Activated CD8-positive, alpha-beta T cell treated with anti-CD3 and anti-CD28 coated beads, Interleukin-2, amount 10 ng/mL, durations not matched to agents 7 days and 5 days (primary cell): ENCODE data around the gene DHRS3. TPM values are rescaled to one million over a fixed set of nuclear protein-coding genes. Genes with fewer than 3 reads are reported as not detected.

Source experiments
- ATAC-seq: fragments of 150-1000 bp; cut with Tn5 transposase; one replicate; pipeline ENCODE4 v1.10.0; 2021; ENCODE audit warnings: moderate library complexity
- CTCF ChIA-PET: fragments of 350-600 bp; sonication (Branson Sonifier 250); formaldehyde crosslinking; loops from one replicate; lab custom pipeline; 2021; ENCODE audit warnings: antibody characterized with exemption; lab: Charles Lee
- POLR2A ChIA-PET: fragments of 350-600 bp; sonication (Branson Sonifier 250); formaldehyde crosslinking; loops from one replicate; lab custom pipeline; 2021; ENCODE audit warnings: antibody characterized with exemption; lab: Charles Lee
- DNase-seq: peaks from one replicate; pipeline ENCODE4 v3.0.0-alpha.2; 2020
- H3K27ac Mint-ChIP-seq: one replicate; pipeline ENCODE4 v1.8.0; 2021; ENCODE audit warnings: mild to moderate bottlenecking, mixed read lengths
- H3K27me3 Mint-ChIP-seq: one replicate; pipeline ENCODE4 v1.8.0; 2021; ENCODE audit warnings: low read depth, mixed read lengths
- H3K36me3 Mint-ChIP-seq: one replicate; pipeline ENCODE4 v1.8.0; 2021; ENCODE audit warnings: low read depth, mixed read lengths
- H3K4me1 Mint-ChIP-seq: one replicate; pipeline ENCODE4 v1.8.0; 2021; ENCODE audit warnings: low read depth, mixed read lengths
- H3K4me3 Mint-ChIP-seq: one replicate; pipeline ENCODE4 v1.8.0; 2021; ENCODE audit warnings: mild to moderate bottlenecking, mixed read lengths
- H3K9me3 Mint-ChIP-seq: one replicate; pipeline ENCODE4 v1.8.0; 2022; ENCODE audit warnings: mixed read lengths; ENCODE audit not compliant: insufficient read depth
- total RNA-seq, 2 experiments: library from RNA; stranded (reverse); gene quantifications; one replicate each; pipeline ENCODE4 v1.2.3, GENCODE V29; 2021

The DHRS3 gene
- total RNA-seq, 2 experiments from 2014 or later: 86.8 to 89.5 TPM

GRCh38 chr1:12548279-12548972 is 69.6 kb downstream of the DHRS3 start:
- DNase-seq: no peak
- CTCF ChIA-PET: no interaction called here

GRCh38 chr1:12547586-12548225 is 70.3 kb downstream of the DHRS3 start:
- CTCF ChIA-PET: interaction anchor here (0.7 kb wide), 1 partner anchor 9 kb away, joined by 3 read pairs; no protein-coding TSS in a partner anchor
- H3K36me3 Mint-ChIP-seq: no peaks in the 10 kb centered on the region

More at GRCh38 chr1:12548279-12548972, 69.6 kb downstream of the DHRS3 start:
- Mint-ChIP-seq H3K4me1 (peaks cover 18% of the 10 kb centered on the region), H3K27me3 (peaks cover 4% of the 10 kb centered on the region), H3K4me3 (no peak overlapping the region), H3K27ac (no peak overlapping the region), H3K9me3 (no peaks in the 10 kb centered on the region), H3K36me3 (no peaks in the 10 kb centered on the region)
- no peak for ATAC-seq
- POLR2A ChIA-PET: no interaction called here

GRCh38 chr1:12546771-12547585 is 71.0 kb downstream of the DHRS3 start:
- Mint-ChIP-seq H3K36me3 (no peaks in the 10 kb centered on the region), H3K9me3 (no peaks in the 10 kb centered on the region), H3K27ac (no peak overlapping the region), H3K27me3 (peaks cover 4% of the 10 kb centered on the region), H3K4me3 (no peak overlapping the region), H3K4me1 (peaks cover 18% of the 10 kb centered on the region)
- CTCF ChIA-PET: interaction anchor here (0.7 kb wide), 1 partner anchor 8 kb away, joined by 3 read pairs; no protein-coding TSS in a partner anchor
- POLR2A ChIA-PET: interaction anchor here (0.6 kb wide), 1 partner anchor 37 kb away, joined by 3 read pairs; no protein-coding TSS in a partner anchor
- DNase-seq (no peak), ATAC-seq (no peak)

More at GRCh38 chr1:12547586-12548225, 70.3 kb downstream of the DHRS3 start:
- POLR2A ChIA-PET: interaction anchor here (0.6 kb wide), 1 partner anchor 37 kb away, joined by 3 read pairs; no protein-coding TSS in a partner anchor
- Mint-ChIP-seq H3K9me3 (no peaks in the 10 kb centered on the region), H3K4me1 (peaks cover 18% of the 10 kb centered on the region), H3K27me3 (peaks cover 4% of the 10 kb centered on the region), H3K27ac (peak overlapping the region; percentile 30), H3K4me3 (no peak overlapping the region)
- ATAC-seq (no peak), DNase-seq (no peak)

GRCh38 chr1:12544992-12545391 is 73.0 kb downstream of the DHRS3 start:
- CTCF ChIA-PET: no interaction called here
- H3K4me1 Mint-ChIP-seq: peaks cover 7% of the 10 kb centered on the region
- H3K27me3 Mint-ChIP-seq: peaks cover 4% of the 10 kb centered on the region
- no peak for ATAC-seq
- no peaks in the 10 kb centered on the region for H3K9me3 Mint-ChIP-seq
- H3K36me3 Mint-ChIP-seq: no peaks in the 10 kb centered on the region
- no peak overlapping the region for H3K27ac Mint-ChIP-seq
- DNase-seq: no peak
- POLR2A ChIA-PET: interaction anchor here (0.7 kb wide), 1 partner anchor 107 kb away, joined by 3 read pairs; no protein-coding TSS in a partner anchor
- no peak overlapping the region for H3K4me3 Mint-ChIP-seq

- DNase-seq: no peak
- Mint-ChIP-seq H3K27ac (no peak overlapping the region), H3K36me3 (no peaks in the 10 kb centered on the region)
These were observed 73.7 kb downstream of the DHRS3 start for GRCh38 chr1:12544357-12544756.

GRCh38 chr1:12543740-12544154 is 74.3 kb downstream of the DHRS3 start:
- no peaks in the 10 kb centered on the region for H3K36me3 Mint-ChIP-seq
- peaks cover 4% of the 10 kb centered on the region for H3K27me3 Mint-ChIP-seq
- no peaks in the 10 kb centered on the region for H3K9me3 Mint-ChIP-seq
- DNase-seq (no peak), ATAC-seq (no peak)
- ChIA-PET CTCF (no interaction called here), POLR2A (no interaction called here)
- H3K4me1 Mint-ChIP-seq: peaks cover 7% of the 10 kb centered on the region
- H3K27ac Mint-ChIP-seq: no peak overlapping the region
- no peak overlapping the region for H3K4me3 Mint-ChIP-seq

More at GRCh38 chr1:12544357-12544756, 73.7 kb downstream of the DHRS3 start:
- Mint-ChIP-seq H3K9me3 (no peaks in the 10 kb centered on the region), H3K27me3 (peaks cover 4% of the 10 kb centered on the region), H3K4me1 (peaks cover 7% of the 10 kb centered on the region), H3K4me3 (no peak overlapping the region)
- POLR2A ChIA-PET: interaction anchor here (0.7 kb wide), 1 partner anchor 106 kb away, joined by 3 read pairs; no protein-coding TSS in a partner anchor
- no peak for ATAC-seq
- CTCF ChIA-PET: no interaction called here

- H3K27me3 Mint-ChIP-seq: peaks cover 4% of the 10 kb centered on the region
- POLR2A ChIA-PET: no interaction called here
- no peaks in the 10 kb centered on the region for H3K9me3 Mint-ChIP-seq
- no peak for ATAC-seq
- no peaks in the 10 kb centered on the region for H3K36me3 Mint-ChIP-seq
- H3K27ac Mint-ChIP-seq: no peak overlapping the region
- no peak for DNase-seq
- H3K4me3 Mint-ChIP-seq: no peak overlapping the region
- CTCF ChIA-PET: no interaction called here
- H3K4me1 Mint-ChIP-seq: peaks cover 7% of the 10 kb centered on the region
These were observed 75.1 kb downstream of the DHRS3 start for GRCh38 chr1:12542616-12543592.

- Mint-ChIP-seq H3K36me3 (peaks cover 7% of the 10 kb centered on the region), H3K4me3 (no peak overlapping the region), H3K9me3 (peaks cover 7% of the 10 kb centered on the region), H3K27me3 (peaks cover 4% of the 10 kb centered on the region), H3K4me1 (peaks cover 13% of the 10 kb centered on the region), H3K27ac (no peak overlapping the region)
- POLR2A ChIA-PET: no interaction called here
- DNase-seq (no peak), ATAC-seq (no peak)
- CTCF ChIA-PET: no interaction called here
These were observed 75.9 kb downstream of the DHRS3 start for GRCh38 chr1:12542138-12542465.

- ATAC-seq (no peak), DNase-seq (no peak)
- Mint-ChIP-seq H3K27me3 (peaks cover 4% of the 10 kb centered on the region), H3K4me1 (peaks cover 16% of the 10 kb centered on the region), H3K9me3 (peaks cover 10% of the 10 kb centered on the region), H3K36me3 (peaks cover 10% of the 10 kb centered on the region), H3K4me3 (no peak overlapping the region), H3K27ac (no peak overlapping the region)
- CTCF ChIA-PET: interaction anchor here (1.0 kb wide), 1 partner anchor 60 kb away, joined by 3 read pairs; no protein-coding TSS in a partner anchor
- POLR2A ChIA-PET: no interaction called here
These were observed 76.5 kb downstream of the DHRS3 start for GRCh38 chr1:12541274-12542137.

- H3K4me3 Mint-ChIP-seq: no peak overlapping the region
- peaks cover 16% of the 10 kb centered on the region for H3K36me3 Mint-ChIP-seq
- H3K27me3 Mint-ChIP-seq: peaks cover 4% of the 10 kb centered on the region
- H3K4me1 Mint-ChIP-seq: peaks cover 22% of the 10 kb centered on the region
- ATAC-seq (no peak), DNase-seq (no peak)
- no peak overlapping the region for H3K27ac Mint-ChIP-seq
- POLR2A ChIA-PET: no interaction called here
- CTCF ChIA-PET: interaction anchor here (1.0 kb wide), 1 partner anchor 61 kb away, joined by 3 read pairs; no protein-coding TSS in a partner anchor
- peaks cover 14% of the 10 kb centered on the region for H3K9me3 Mint-ChIP-seq
These were observed 77.3 kb downstream of the DHRS3 start for GRCh38 chr1:12540580-12541273.
